Ovary (tissue), 3 donors: ENCODE measurements around the gene QPRT.

Experiments used
- CTCF ChIP-seq, 3 donors: fragments of 450-650 bp in 2 of 3; fragments of 200-600 bp in 1 of 3; IDR thresholded peaks; one replicate each; pipeline versions ENCODE4 v1.5.1 to v1.8.0; 2016 to 2022; ENCODE audit warnings: antibody characterized with exemption in 3 of 3, mild to moderate bottlenecking in 1 of 3
- EP300 ChIP-seq: sonication (generic); formaldehyde crosslinking; IDR thresholded peaks from one replicate; pipeline ENCODE4 v1.6.1; 2017; ENCODE audit warnings: antibody characterized with exemption
- POLR2A ChIP-seq: fragments of 450-650 bp; IDR thresholded peaks from one replicate; pipeline ENCODE4 v1.6.1; 2017; ENCODE audit warnings: antibody characterized with exemption, mild to moderate bottlenecking, moderate library complexity
- donor health status: DM: no; HTN: no; CAD: no.

GRCh38 chr16:29646947-29647346 lies 32.0 kb upstream of the QPRT start:
- TF ChIP-seq CTCF (IDR thresholded peaks at IDR 0.05) (no peak), EP300 (no peak), POLR2A (no peak)
